HepG2 (cell line): ENCODE measurements around the gene EIF4G1. TPM values are rescaled to one million over a fixed set of nuclear protein-coding genes. Genes with fewer than 3 reads are reported as not detected.

Experiments used
- ATAC-seq: fragments of 200-7000 bp; cut with Tn5 transposase; 3 replicates; pipeline ENCODE4 v1.9.1; 2020; ENCODE audit warnings: mild to moderate bottlenecking, moderate library complexity
- BruUV-seq: library from RNA; stranded (reverse); fragments of 400-500 nt; replicated peaks from 2 replicates; lab custom pipeline; 2021; lab: Mats Ljungman, UMichigan
- CTCF ChIA-PET: fragments of 300-600 bp; formaldehyde crosslinking; extraction: SDS; loops from one replicate; lab custom pipeline; 2021; ENCODE audit warnings: low total read pairs, inconsistent platforms, low intra/inter-chr PET ratio; lab: Yijun Ruan, JAX
- POLR2A ChIA-PET: fragments of 350-600 bp; sonication (Branson Sonifier 250); formaldehyde crosslinking; loops from one replicate; lab custom pipeline; 2020; ENCODE audit warnings: antibody characterized with exemption, inconsistent platforms; lab: Yijun Ruan, JAX
- DNase-seq: peaks from one replicate; pipeline ENCODE4 v3.0.0-alpha.2; 2015; ENCODE audit warnings: low spot score
- FAIRE-seq: peaks from 3 replicates; lab custom pipeline; 2011; peaks lifted over from hg19 to GRCh38; lab: Jason Lieb, UNC
- H2AFZ ChIP-seq: one replicate; pipeline ENCODE4 v1.6.1; 2011; ENCODE audit warnings: low read length, inconsistent platforms
- H3K27ac ChIP-seq: fragments of 300-600 bp; 3 replicates; pipeline ENCODE4 v1.8.0; 2011; ENCODE audit warnings: mixed run types, mild to moderate bottlenecking, mixed read lengths, low read length, inconsistent platforms; ENCODE audit not compliant: insufficient read depth; ENCODE audit errors: extremely low read length
- H3K27me3 ChIP-seq, 2 experiments: fragments of 200-600 bp in 1 of 2; 2 replicates in 1 of 2; 3 replicates in 1 of 2; pipeline versions ENCODE4 v1.6.0 to v1.8.0; 2011; ENCODE audit warnings: low read length in 2 of 2, mild to moderate bottlenecking in 2 of 2, moderate library complexity in 2 of 2, inconsistent platforms in 1 of 2; ENCODE audit not compliant: insufficient read depth in 2 of 2, control insufficient read depth in 1 of 2
- H3K36me3 ChIP-seq, 2 experiments: fragments of 200-600 bp in 1 of 2; replicated peaks in 1 of 2; 2 replicates in 1 of 2; 3 replicates in 1 of 2; pipeline versions ENCODE4 v1.5.1 to v1.8.0; 2011; ENCODE audit warnings: low read length in 2 of 2, inconsistent platforms in 1 of 2; ENCODE audit not compliant: insufficient read depth in 2 of 2, control insufficient read depth in 1 of 2
- H3K4me1 ChIP-seq: 2 replicates; pipeline ENCODE4 v1.5.1; 2012; ENCODE audit warnings: low read length, inconsistent platforms; ENCODE audit not compliant: insufficient read depth
- H3K4me2 ChIP-seq: 2 replicates; pipeline ENCODE4 v1.6.0; 2011; ENCODE audit warnings: low read depth, low read length, inconsistent platforms
- H3K4me3 ChIP-seq, 3 experiments: fragments of 200-600 bp in 1 of 3; sonication (generic), shearing (Covaris generic) in 1 of 3; replicated peaks in 1 of 3; 2 replicates each; pipeline ENCODE4 v1.5.1; 2011 to 2016; ENCODE audit warnings: low read length in 3 of 3, inconsistent platforms in 2 of 3, low read depth in 2 of 3, mild to moderate bottlenecking in 2 of 3, control low read depth in 1 of 3, mixed read lengths in 1 of 3; ENCODE audit not compliant: insufficient read depth in 1 of 3
- H3K79me2 ChIP-seq: one replicate; pipeline ENCODE4 v1.6.1; 2011; ENCODE audit warnings: low read length, inconsistent platforms; ENCODE audit not compliant: insufficient read depth
- H3K9ac ChIP-seq: 2 replicates; pipeline ENCODE4 v1.6.0; 2011; ENCODE audit warnings: mild to moderate bottlenecking, low read depth, low read length, inconsistent platforms; ENCODE audit not compliant: insufficient read depth
- H3K9me3 ChIP-seq: 2 replicates; pipeline ENCODE4 v1.5.1; 2012; ENCODE audit warnings: mild to moderate bottlenecking, low read length
- H4K20me1 ChIP-seq: 2 replicates; pipeline ENCODE4 v1.6.0; 2011; ENCODE audit warnings: inconsistent platforms, mild to moderate bottlenecking, low read length, moderate library complexity; ENCODE audit not compliant: insufficient read depth
- ESRRA ChIP-seq: sonication (generic); formaldehyde crosslinking; IDR thresholded peaks from 2 replicates; pipeline ENCODE4 v1.5.1; 2020; ENCODE audit warnings: mild to moderate bottlenecking, low read depth, missing genetic modification reagents
- IRF2 ChIP-seq: IDR thresholded peaks from 2 replicates; pipeline ENCODE4 v1.6.1; 2018; ENCODE audit warnings: missing genetic modification reagents, missing compliant biosample characterization
- SSRP1 ChIP-seq: IDR thresholded peaks from 2 replicates; pipeline ENCODE4 v1.6.1; 2016; ENCODE audit warnings: control low read depth
- ZNF567 ChIP-seq: sonication (generic); formaldehyde crosslinking; IDR thresholded peaks from 2 replicates; pipeline ENCODE4 v1.8.1; 2023; ENCODE audit warnings: mild to moderate bottlenecking, missing genetic modification reagents, borderline replicate concordance
- ZNF768 ChIP-seq: sonication (generic); formaldehyde crosslinking; IDR thresholded peaks from 2 replicates; pipeline ENCODE4 v1.4.0; 2020; ENCODE audit warnings: missing genetic modification reagents
- ZSCAN31 ChIP-seq: sonication (generic); formaldehyde crosslinking; IDR thresholded peaks from 2 replicates; pipeline ENCODE4 v1.5.0; 2020; ENCODE audit warnings: low read depth, mild to moderate bottlenecking, missing genetic modification reagents
- WGBS: methylation state at CpG from one replicate; pipeline ENCODE4 v1.1.6; 2017; ENCODE audit warnings: low lambda C conversion rate; 5-methylcytosine and 5-hydroxymethylcytosine counted together
- in situ Hi-C: cut with HindIII; loops from 2 replicates; pipeline ENCODE4 v1.10.0; 2017; ENCODE audit warnings: low pct_unique_long_range_greater_than_20kb; ENCODE audit not compliant: extremely low pct_ligation_motif_present
- intact Hi-C: fragments of 100-400 bp; cut with micrococcal nuclease; formaldehyde crosslinking; loops from one replicate; pipeline ENCODE4 v1.10.0; 2022; ENCODE audit not compliant: unreplicated experiment
- polyA plus RNA-seq, 8 experiments: library from polyadenylated mRNA; depleted of rRNA in 3 of 8; stranded (reverse) in 7 of 8; unstranded in 1 of 8; fragments of >200 nt; fragmentation: Illumina TruSeq in 4 of 8; extraction: Trizol in 4 of 8; gene quantifications; 2 replicates each; pipeline versions ENCODE4 v1.2.1 to v1.2.3, GENCODE V29; 2011 to 2016; ENCODE audit warnings: low read depth in 4 of 8, missing spikeins in 1 of 8, mixed read lengths in 1 of 8; ENCODE audit not compliant: insufficient read depth in 1 of 8
- total RNA-seq, 5 experiments: library from RNA; depleted of rRNA; stranded (reverse); fragments of >200 nt; fragmentation: Illumina TruSeq; extraction: Trizol; gene quantifications; 2 replicates each; pipeline ENCODE4 v1.2.3, GENCODE V29; 2016; ENCODE audit warnings: low read depth in 1 of 5
- TF ChIP-seq, protein P1 (sequence below): sonication (generic); formaldehyde crosslinking; IDR thresholded peaks from 2 replicates; pipeline ENCODE4 v1.4.0; 2020; ENCODE audit warnings: missing genetic modification reagents
- TF ChIP-seq, protein P2 (sequence below): sonication (generic); formaldehyde crosslinking; IDR thresholded peaks from 2 replicates; pipeline ENCODE4 v1.5.0; 2020; ENCODE audit warnings: missing genetic modification reagents, mild to moderate bottlenecking, borderline replicate concordance
- TF ChIP-seq, protein P3 (sequence below): sonication (generic); formaldehyde crosslinking; IDR thresholded peaks from 2 replicates; pipeline ENCODE4 v1.4.0; 2020; ENCODE audit warnings: missing genetic modification reagents
- TF ChIP-seq, protein P4 (sequence below): sonication (generic); formaldehyde crosslinking; IDR thresholded peaks from 2 replicates; pipeline ENCODE4 v1.5.1; 2020; ENCODE audit warnings: mild to moderate bottlenecking, missing genetic modification reagents, borderline replicate concordance
- TF ChIP-seq, protein P5 (sequence below): sonication (generic); formaldehyde crosslinking; IDR thresholded peaks from 2 replicates; pipeline ENCODE4 v1.8.0; 2022; ENCODE audit warnings: missing genetic modification reagents, mild to moderate bottlenecking, moderate library complexity, borderline replicate concordance

EIF4G1 gene
- total and polyA plus RNA-seq, 2 of the 13 experiments (the other 11 are each of a cell fraction or from before 2014, with no cell fraction given), result 208 to 213 TPM

DNA sequence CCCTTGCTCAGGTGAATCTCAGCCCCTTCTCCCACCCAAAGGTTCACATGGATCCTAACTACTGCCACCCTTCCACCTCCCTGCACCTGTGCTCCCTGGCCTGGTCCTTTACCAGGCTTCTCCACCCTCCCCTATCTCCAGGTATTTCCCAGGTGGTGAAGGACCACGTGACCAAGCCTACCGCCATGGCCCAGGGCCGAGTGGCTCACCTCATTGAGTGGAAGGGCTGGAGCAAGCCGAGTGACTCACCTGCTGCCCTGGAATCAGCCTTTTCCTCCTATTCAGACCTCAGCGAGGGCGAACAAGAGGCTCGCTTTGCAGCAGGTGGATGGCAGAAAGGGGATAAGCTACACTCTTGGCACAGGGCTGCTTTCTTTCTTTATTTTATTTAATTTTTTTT lies 27.5 kb downstream of the EIF4G1 start:
- BruUV-seq, result no TSS peak
- ChIA-PET CTCF (no interaction called here), POLR2A (no interaction called here)
- no peaks in the 10 kb centered on the region for H3K27me3 ChIP-seq
- ATAC-seq (no peak), DNase-seq (no peak), FAIRE-seq (no peak)
- H3K4me1 ChIP-seq, result peaks cover 22% of the 10 kb centered on the region
- no peak overlapping the region for H3K27ac ChIP-seq
- no peak overlapping the region for H3K4me3 ChIP-seq
- H3K36me3 ChIP-seq, result peaks cover 4 to 16% of the 10 kb centered on the region in 2 experiments; a peak in 4 of 5 replicates
- H4K20me1 ChIP-seq, result no peaks in the 10 kb centered on the region
- no peak overlapping the region for H3K4me2 ChIP-seq
- no peak overlapping the region for H3K9ac ChIP-seq
- H3K79me2 ChIP-seq, result peaks cover 8% of the 10 kb centered on the region
- intact Hi-C loops, result no loop called here
- in situ Hi-C loops, result no loop called here
- 88% methylated on average over 7 of the region's 7 CpGs for whole genome bisulfite sequencing
- H3K9me3 ChIP-seq, result no peaks in the 10 kb centered on the region
- no peak overlapping the region for H2AFZ ChIP-seq
- TF ChIP-seq, protein P1, sequence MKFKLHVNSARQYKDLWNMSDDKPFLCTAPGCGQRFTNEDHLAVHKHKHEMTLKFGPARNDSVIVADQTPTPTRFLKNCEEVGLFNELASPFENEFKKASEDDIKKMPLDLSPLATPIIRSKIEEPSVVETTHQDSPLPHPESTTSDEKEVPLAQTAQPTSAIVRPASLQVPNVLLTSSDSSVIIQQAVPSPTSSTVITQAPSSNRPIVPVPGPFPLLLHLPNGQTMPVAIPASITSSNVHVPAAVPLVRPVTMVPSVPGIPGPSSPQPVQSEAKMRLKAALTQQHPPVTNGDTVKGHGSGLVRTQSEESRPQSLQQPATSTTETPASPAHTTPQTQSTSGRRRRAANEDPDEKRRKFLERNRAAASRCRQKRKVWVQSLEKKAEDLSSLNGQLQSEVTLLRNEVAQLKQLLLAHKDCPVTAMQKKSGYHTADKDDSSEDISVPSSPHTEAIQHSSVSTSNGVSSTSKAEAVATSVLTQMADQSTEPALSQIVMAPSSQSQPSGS, result no peak
- TF ChIP-seq, protein P2, sequence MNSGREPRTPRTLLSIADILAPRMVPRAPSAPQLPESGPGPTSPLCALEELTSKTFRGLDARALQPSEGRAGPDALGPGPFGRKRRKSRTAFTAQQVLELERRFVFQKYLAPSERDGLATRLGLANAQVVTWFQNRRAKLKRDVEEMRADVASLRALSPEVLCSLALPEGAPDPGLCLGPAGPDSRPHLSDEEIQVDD (CRISPR knock-in tag), result no peak
- TF ChIP-seq, protein P3, sequence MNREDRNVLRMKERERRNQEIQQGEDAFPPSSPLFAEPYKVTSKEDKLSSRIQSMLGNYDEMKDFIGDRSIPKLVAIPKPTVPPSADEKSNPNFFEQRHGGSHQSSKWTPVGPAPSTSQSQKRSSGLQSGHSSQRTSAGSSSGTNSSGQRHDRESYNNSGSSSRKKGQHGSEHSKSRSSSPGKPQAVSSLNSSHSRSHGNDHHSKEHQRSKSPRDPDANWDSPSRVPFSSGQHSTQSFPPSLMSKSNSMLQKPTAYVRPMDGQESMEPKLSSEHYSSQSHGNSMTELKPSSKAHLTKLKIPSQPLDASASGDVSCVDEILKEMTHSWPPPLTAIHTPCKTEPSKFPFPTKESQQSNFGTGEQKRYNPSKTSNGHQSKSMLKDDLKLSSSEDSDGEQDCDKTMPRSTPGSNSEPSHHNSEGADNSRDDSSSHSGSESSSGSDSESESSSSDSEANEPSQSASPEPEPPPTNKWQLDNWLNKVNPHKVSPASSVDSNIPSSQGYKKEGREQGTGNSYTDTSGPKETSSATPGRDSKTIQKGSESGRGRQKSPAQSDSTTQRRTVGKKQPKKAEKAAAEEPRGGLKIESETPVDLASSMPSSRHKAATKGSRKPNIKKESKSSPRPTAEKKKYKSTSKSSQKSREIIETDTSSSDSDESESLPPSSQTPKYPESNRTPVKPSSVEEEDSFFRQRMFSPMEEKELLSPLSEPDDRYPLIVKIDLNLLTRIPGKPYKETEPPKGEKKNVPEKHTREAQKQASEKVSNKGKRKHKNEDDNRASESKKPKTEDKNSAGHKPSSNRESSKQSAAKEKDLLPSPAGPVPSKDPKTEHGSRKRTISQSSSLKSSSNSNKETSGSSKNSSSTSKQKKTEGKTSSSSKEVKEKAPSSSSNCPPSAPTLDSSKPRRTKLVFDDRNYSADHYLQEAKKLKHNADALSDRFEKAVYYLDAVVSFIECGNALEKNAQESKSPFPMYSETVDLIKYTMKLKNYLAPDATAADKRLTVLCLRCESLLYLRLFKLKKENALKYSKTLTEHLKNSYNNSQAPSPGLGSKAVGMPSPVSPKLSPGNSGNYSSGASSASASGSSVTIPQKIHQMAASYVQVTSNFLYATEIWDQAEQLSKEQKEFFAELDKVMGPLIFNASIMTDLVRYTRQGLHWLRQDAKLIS (CRISPR knock-in tag), result no peak
- TF ChIP-seq SSRP1, result no peak
- TF ChIP-seq ZNF768, result no peak
- TF ChIP-seq, protein P4, sequence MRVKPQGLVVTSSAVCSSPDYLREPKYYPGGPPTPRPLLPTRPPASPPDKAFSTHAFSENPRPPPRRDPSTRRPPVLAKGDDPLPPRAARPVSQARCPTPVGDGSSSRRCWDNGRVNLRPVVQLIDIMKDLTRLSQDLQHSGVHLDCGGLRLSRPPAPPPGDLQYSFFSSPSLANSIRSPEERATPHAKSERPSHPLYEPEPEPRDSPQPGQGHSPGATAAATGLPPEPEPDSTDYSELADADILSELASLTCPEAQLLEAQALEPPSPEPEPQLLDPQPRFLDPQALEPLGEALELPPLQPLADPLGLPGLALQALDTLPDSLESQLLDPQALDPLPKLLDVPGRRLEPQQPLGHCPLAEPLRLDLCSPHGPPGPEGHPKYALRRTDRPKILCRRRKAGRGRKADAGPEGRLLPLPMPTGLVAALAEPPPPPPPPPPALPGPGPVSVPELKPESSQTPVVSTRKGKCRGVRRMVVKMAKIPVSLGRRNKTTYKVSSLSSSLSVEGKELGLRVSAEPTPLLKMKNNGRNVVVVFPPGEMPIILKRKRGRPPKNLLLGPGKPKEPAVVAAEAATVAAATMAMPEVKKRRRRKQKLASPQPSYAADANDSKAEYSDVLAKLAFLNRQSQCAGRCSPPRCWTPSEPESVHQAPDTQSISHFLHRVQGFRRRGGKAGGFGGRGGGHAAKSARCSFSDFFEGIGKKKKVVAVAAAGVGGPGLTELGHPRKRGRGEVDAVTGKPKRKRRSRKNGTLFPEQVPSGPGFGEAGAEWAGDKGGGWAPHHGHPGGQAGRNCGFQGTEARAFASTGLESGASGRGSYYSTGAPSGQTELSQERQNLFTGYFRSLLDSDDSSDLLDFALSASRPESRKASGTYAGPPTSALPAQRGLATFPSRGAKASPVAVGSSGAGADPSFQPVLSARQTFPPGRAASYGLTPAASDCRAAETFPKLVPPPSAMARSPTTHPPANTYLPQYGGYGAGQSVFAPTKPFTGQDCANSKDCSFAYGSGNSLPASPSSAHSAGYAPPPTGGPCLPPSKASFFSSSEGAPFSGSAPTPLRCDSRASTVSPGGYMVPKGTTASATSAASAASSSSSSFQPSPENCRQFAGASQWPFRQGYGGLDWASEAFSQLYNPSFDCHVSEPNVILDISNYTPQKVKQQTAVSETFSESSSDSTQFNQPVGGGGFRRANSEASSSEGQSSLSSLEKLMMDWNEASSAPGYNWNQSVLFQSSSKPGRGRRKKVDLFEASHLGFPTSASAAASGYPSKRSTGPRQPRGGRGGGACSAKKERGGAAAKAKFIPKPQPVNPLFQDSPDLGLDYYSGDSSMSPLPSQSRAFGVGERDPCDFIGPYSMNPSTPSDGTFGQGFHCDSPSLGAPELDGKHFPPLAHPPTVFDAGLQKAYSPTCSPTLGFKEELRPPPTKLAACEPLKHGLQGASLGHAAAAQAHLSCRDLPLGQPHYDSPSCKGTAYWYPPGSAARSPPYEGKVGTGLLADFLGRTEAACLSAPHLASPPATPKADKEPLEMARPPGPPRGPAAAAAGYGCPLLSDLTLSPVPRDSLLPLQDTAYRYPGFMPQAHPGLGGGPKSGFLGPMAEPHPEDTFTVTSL (CRISPR knock-in tag), result no peak
- TF ChIP-seq ESRRA (CRISPR knock-in tag), result no peak
- no peak for TF ChIP-seq ZSCAN31
- TF ChIP-seq, protein P5, sequence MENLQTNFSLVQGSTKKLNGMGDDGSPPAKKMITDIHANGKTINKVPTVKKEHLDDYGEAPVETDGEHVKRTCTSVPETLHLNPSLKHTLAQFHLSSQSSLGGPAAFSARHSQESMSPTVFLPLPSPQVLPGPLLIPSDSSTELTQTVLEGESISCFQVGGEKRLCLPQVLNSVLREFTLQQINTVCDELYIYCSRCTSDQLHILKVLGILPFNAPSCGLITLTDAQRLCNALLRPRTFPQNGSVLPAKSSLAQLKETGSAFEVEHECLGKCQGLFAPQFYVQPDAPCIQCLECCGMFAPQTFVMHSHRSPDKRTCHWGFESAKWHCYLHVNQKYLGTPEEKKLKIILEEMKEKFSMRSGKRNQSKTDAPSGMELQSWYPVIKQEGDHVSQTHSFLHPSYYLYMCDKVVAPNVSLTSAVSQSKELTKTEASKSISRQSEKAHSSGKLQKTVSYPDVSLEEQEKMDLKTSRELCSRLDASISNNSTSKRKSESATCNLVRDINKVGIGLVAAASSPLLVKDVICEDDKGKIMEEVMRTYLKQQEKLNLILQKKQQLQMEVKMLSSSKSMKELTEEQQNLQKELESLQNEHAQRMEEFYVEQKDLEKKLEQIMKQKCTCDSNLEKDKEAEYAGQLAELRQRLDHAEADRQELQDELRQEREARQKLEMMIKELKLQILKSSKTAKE (CRISPR knock-in tag), result no peak
- no peak for TF ChIP-seq IRF2 (CRISPR knock-in tag)
- TF ChIP-seq ZNF567 (CRISPR knock-in tag), result no peak
